CD4-positive, alpha-beta T cell treated with Interleukin-10 for 1 hour (primary cell): ENCODE measurements around the gene CXCL12.

ENCODE experiments used
- DNase-seq: peaks from one replicate; pipeline ENCODE4 v3.0.0-alpha.2; 2020

CXCL12 gene

GRCh38 chr10:44330431-44330830, 54.5 kb downstream of the CXCL12 start:
- DNase-seq: no peak

GRCh38 chr10:44327461-44327860, 57.4 kb downstream of the CXCL12 start:
- no peak for DNase-seq
